Mucosa of descending colon (tissue), 3 donors: ENCODE data around the gene LTA4H. TPM values are rescaled to one million over a fixed set of nuclear protein-coding genes. Genes with fewer than 3 reads are reported as not detected.

Source experiments
- ATAC-seq: fragments of 200-7000 bp; cut with Tn5 transposase; one replicate; pipeline ENCODE4 v1.9.1; 2020; ENCODE audit warnings: mild to moderate bottlenecking, moderate library complexity
- DNase-seq, 3 donors: peaks; one replicate each; pipeline ENCODE4 v3.0.0-alpha.2; 2020
- H3K36me3 ChIP-seq: fragments of 200-600 bp; one replicate; pipeline ENCODE4 v1.8.0; 2021; ENCODE audit warnings: low read depth, mild to moderate bottlenecking
- H3K4me1 ChIP-seq: fragments of 200-600 bp; one replicate; pipeline ENCODE4 v1.8.0; 2021; ENCODE audit warnings: low read depth, mild to moderate bottlenecking
- H3K4me3 ChIP-seq: fragments of 200-600 bp; one replicate; pipeline ENCODE4 v1.8.0; 2021; ENCODE audit warnings: mild to moderate bottlenecking
- H3K9me3 ChIP-seq: fragments of 200-600 bp; one replicate; pipeline ENCODE4 v1.8.0; 2021; ENCODE audit warnings: mild to moderate bottlenecking
- CTCF ChIP-seq: fragments of 200-600 bp; IDR thresholded peaks from one replicate; pipeline ENCODE4 v1.8.0; 2022; ENCODE audit warnings: antibody characterized with exemption, mild to moderate bottlenecking
- intact Hi-C, 2 donors: fragments of 100-400 bp; cut with DNase I in 1 of 2; cut with micrococcal nuclease in 1 of 2; formaldehyde crosslinking; loops; one replicate each; pipeline versions ENCODE4 v1.11.0 to v1.11.1; 2022; cut with DNase I, micrococcal nuclease
- total RNA-seq, 3 donors: library from RNA; stranded (reverse); fragmentation: NEBNext Ultra II Directional in 2 of 3; extraction: Animal tissue kit (Norgen Biotek cat#: 25700) in 2 of 3; gene quantifications; one replicate each; pipeline versions ENCODE4 v1.2.1 to v1.2.4, GENCODE V29; 2021 to 2023
- donor health status: DM: no; HTN: no; CAD: no; lungs with moderate emphysema.
- donor health status: DM: no; HTN: no; CAD: no.
- donor health status: DM: no; HTN: yes; CAD: no.

LTA4H gene
- total RNA-seq, 3 donors from 2014 or later: 52.8 to 68.2 (median 56.9) TPM

- Histone ChIP-seq H3K9me3 (no peaks in the 10 kb centered on the region), H3K4me1 (peaks cover 19% of the 10 kb centered on the region), H3K36me3 (no peaks in the 10 kb centered on the region), H3K4me3 (no peak overlapping the region)
- intact Hi-C loops: no loop called here
- TF ChIP-seq CTCF: no peak
- DNase-seq (no peak), ATAC-seq (no peak)
These were observed 1.5 kb upstream of the LTA4H start for GRCh38 chr12:96036765-96037455.

- no peak for TF ChIP-seq CTCF
- peak; percentile 13 for ATAC-seq
- peak; percentile 50 to 56 (median 53) for DNase-seq
- Histone ChIP-seq H3K36me3 (no peaks in the 10 kb centered on the region), H3K4me1 (peaks cover 19% of the 10 kb centered on the region), H3K4me3 (peak overlapping the region; percentile 57), H3K9me3 (no peaks in the 10 kb centered on the region)
- intact Hi-C loops: no loop called here
These were observed 635 bp downstream of the LTA4H start for GRCh38 chr12:96034621-96035282.

GRCh38 chr12:96033549-96034389, 1.6 kb downstream of the LTA4H start:
- ATAC-seq: peak; percentile 11
- Histone ChIP-seq H3K36me3 (no peaks in the 10 kb centered on the region), H3K4me3 (no peak overlapping the region), H3K9me3 (no peaks in the 10 kb centered on the region), H3K4me1 (peaks cover 19% of the 10 kb centered on the region)
- no peak for TF ChIP-seq CTCF
- peak in 1 of 3 donors; percentile 34 for DNase-seq
- intact Hi-C loops: no loop called here

- intact Hi-C loops: no loop called here
These were observed 5.6 kb downstream of the LTA4H start for GRCh38 chr12:96029826-96030225.

More at GRCh38 chr12:96029826-96030225, 5.6 kb downstream of the LTA4H start:
- Histone ChIP-seq H3K9me3 (no peaks in the 10 kb centered on the region), H3K36me3 (no peaks in the 10 kb centered on the region), H3K4me1 (peaks cover 19% of the 10 kb centered on the region), H3K4me3 (no peak overlapping the region)
- no peak for ATAC-seq
- no peak for TF ChIP-seq CTCF
- no peak for DNase-seq
